SJCRH30 (cell line): ENCODE data around the gene ACTG1. TPM values are rescaled to one million over a fixed set of nuclear protein-coding genes. Genes with fewer than 3 reads are reported as not detected.

Source experiments
- DNase-seq, 2 experiments: peaks; one replicate each; pipeline ENCODE4 v3.0.0-alpha.2; 2015 to 2020
- H3K27ac ChIP-seq: fragments of 250-450 bp; sonication (Bioruptor Pico); 2 replicates; pipeline ENCODE4 v1.5.1; 2020; ENCODE audit warnings: mild to moderate bottlenecking, moderate library complexity
- H3K27me3 ChIP-seq: fragments of 250-450 bp; sonication (Bioruptor Pico); 2 replicates; pipeline ENCODE4 v1.5.1; 2020; ENCODE audit warnings: mild to moderate bottlenecking, moderate library complexity
- H3K36me3 ChIP-seq: fragments of 250-450 bp; sonication (Bioruptor Pico); 2 replicates; pipeline ENCODE4 v1.5.1; 2020; ENCODE audit warnings: mild to moderate bottlenecking, moderate library complexity
- H3K4me1 ChIP-seq: fragments of 250-450 bp; sonication (Bioruptor Pico); 2 replicates; pipeline ENCODE4 v1.5.1; 2020; ENCODE audit warnings: mild to moderate bottlenecking, moderate library complexity
- H3K4me3 ChIP-seq: fragments of 250-450 bp; sonication (Bioruptor Pico); 2 replicates; pipeline ENCODE4 v1.5.1; 2020; ENCODE audit warnings: mild to moderate bottlenecking, moderate library complexity
- H3K9me3 ChIP-seq: fragments of 250-450 bp; sonication (Bioruptor Pico); replicated peaks from 2 replicates; pipeline ENCODE4 v1.5.1; 2020; ENCODE audit warnings: mild to moderate bottlenecking, moderate library complexity
- total RNA-seq: library from RNA; depleted of rRNA; stranded (reverse); fragments of >200 nt; shearing (Covaris generic); gene quantifications from 2 replicates; pipeline ENCODE4 v1.2.3, GENCODE V29; 2014

Gene ACTG1
- total RNA-seq, 1 experiment from 2014 or later = 3,121 TPM

DNA sequence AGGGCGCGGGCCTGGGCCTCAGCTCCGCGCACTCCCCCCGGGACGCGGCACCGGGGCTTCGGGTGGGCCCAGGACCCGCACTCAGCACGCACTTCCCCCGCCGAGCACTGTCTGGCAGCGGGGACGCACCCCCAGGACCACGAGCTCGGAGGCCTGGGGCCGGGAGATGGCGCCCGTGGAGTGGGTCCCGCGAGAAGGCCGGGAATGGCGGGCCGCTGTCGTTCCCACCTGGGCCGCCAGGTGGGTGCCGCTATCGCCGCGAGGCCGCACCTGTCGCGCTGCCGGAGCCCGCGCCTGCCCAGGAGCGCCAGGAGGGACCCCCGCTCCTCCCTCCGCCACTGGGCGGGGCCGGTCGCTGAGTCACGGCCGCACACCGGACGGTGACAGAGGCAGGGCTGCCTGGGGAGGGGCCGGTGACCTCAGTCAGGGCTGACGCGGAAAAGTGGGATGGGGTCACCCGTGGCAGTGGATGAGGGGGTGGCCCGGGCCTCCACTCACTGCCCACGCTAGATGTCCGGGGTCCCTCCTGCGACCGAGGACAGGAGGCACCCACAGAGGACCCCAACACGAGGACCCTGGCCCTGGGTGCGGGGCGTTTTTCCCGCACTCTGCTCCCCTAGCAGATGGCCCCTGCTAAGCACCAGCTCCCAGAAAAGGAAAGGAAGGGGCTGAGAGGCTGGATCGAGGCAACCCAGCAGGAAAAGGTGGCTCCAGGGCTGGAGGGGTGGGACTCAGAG lies 6.9 kb upstream of the ACTG1 start:
- Histone ChIP-seq H3K4me3 (no peak overlapping the region), H3K36me3 (no peaks in the 10 kb centered on the region), H3K27me3 (peaks cover 9% of the 10 kb centered on the region; the same call in 1 of the 2 replicates), H3K4me1 (peaks cover 17% of the 10 kb centered on the region; the same call in 1 of the 2 replicates), H3K9me3 (no peaks in the 10 kb centered on the region), H3K27ac (no peak overlapping the region)
- DNase-seq = no peak

DNA sequence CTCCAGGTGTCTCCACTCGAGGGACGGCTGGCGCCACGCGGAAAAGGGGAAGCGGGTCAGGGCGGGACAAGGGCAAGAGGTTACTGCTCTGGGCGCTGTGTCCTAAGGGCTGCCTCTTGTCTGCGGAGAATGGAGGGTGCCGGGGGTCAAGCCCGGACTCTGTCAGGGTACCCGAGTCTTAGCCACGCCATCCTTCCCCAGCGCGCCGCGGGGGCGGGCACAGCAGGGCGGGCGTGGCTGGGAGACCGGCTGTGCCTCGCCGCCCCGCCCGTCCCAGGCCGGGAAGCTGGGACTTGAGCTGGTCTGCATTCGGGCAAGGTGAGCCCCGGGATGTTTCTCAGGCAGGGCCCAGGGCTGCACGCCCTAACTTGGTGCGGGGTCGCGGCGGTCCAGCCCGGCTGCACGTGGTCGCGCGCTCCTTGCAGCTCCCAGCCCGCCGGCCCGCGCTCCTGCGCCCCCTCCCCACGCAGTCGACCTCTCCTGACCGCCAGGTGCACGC lies 6.2 kb upstream of the ACTG1 start:
- H3K9me3 ChIP-seq = no peaks in the 10 kb centered on the region
- no peak overlapping the region for H3K27ac ChIP-seq
- peaks cover 17% of the 10 kb centered on the region; the same call in 1 of the 2 replicates for H3K4me1 ChIP-seq

DNA sequence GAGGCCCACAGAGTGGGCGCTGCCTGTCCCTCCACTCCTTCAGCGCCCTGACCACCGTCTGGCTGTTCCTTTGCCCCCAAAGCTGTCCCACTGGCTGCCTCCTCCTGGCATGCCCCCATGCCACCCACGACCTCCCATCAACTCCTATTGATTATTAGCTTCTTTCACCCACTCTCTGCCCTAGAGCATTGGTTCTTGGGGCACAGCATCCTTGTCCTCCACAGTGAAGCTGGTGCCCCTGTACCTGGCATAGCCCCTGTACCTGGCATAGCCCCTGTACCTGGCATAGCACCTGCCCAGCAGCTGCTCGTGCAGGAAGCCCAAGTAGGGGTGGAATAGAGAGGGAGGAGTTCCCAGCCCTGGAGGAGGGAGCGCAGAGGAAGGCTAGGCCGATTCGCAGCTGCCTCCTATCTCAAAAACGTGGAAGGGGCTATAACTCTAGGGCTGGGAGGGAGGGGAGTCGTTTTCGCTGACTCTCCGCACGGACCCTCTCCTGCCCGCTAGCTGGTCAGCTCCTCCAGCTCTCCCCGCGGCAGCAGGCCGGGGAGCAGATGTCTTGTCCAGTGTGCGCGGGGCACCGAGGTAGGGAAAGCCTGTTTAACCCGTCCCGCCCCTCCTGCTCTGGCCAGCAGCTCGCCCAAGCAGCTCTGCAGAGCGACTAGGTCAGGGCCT lies 5.7 kb upstream of the ACTG1 start:
- Histone ChIP-seq H3K36me3 (no peaks in the 10 kb centered on the region), H3K4me1 (peaks cover 17% of the 10 kb centered on the region; the same call in 1 of the 2 replicates), H3K4me3 (no peak overlapping the region), H3K9me3 (no peaks in the 10 kb centered on the region), H3K27me3 (peaks cover under 1% of the 10 kb centered on the region; the same call in 1 of the 2 replicates), H3K27ac (no peak overlapping the region)
- peak in 1 of 2 experiments; percentile 13 for DNase-seq

More for the DNA sequence above, 6.2 kb upstream of the ACTG1 start:
- no peak overlapping the region for H3K4me3 ChIP-seq
- no peak for DNase-seq
- H3K36me3 ChIP-seq = no peaks in the 10 kb centered on the region
- peaks cover 5% of the 10 kb centered on the region; the same call in 1 of the 2 replicates for H3K27me3 ChIP-seq

DNA sequence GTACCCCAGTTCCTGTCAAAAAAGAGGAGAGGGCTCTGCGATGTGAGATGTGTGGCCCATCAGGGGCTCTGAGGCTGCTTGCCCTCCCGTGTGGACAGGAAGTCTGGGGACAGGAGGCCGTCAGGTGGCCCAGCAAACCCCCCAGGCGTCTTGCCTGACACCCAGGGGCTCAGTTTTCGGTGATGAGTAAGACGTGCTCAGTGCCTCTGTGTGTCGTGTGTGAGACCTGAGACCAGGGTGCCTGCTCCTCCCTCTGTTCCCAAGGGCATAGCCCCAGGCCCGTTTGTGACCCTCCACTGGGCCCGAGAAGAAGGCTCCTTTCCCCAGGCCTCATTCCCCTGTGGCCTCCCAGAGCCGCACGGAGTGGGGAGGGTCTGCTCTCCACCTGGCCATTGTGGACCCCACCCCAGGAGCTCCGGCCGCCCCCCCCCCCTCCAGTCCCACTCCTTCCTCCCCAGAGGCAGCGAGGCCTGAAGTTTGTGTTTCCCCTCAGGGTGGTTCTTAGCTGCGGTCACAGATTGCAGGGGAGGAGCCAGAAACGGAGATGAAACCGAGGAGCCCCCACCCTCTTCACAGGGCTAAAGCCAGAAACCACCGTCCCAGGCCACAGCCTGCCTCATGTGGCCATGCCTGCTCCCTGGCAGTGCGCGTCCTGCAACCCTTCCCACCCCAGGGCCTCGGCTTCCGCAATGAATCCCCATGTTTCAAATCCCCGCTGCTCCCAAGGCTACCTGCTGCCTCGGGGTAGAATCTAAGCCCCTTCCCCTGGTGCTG lies 4.9 kb upstream of the ACTG1 start:
- H3K27ac ChIP-seq = no peak overlapping the region
- H3K4me3 ChIP-seq = no peak overlapping the region
- peak; percentile 60 to 75 for DNase-seq
- no peaks in the 10 kb centered on the region for H3K36me3 ChIP-seq
- H3K4me1 ChIP-seq = peaks cover 17% of the 10 kb centered on the region; the same call in 1 of the 2 replicates
- no peaks in the 10 kb centered on the region for H3K27me3 ChIP-seq
- no peaks in the 10 kb centered on the region for H3K9me3 ChIP-seq

DNA sequence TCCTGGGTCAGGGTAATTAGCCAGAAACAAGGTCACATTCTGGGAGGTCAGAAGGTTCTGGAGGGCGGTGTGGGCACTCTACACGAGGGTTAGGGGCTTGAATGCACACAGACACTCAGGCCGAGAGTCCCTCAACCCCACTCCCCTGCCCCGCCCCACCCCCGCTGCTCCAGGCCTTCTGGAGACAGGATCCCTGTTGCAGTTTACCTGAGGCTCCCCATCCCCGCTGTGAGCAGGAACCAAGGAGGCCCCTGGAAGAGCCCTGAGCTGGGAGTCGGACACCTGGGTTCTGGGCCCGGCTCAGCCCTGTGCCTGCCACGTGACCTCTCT lies 4.4 kb upstream of the ACTG1 start:
- H3K4me3 ChIP-seq = no peak overlapping the region
- peaks cover 3% of the 10 kb centered on the region for H3K36me3 ChIP-seq
- peaks cover 17% of the 10 kb centered on the region; the same call in 1 of the 2 replicates for H3K4me1 ChIP-seq
- no peak for DNase-seq
- H3K9me3 ChIP-seq = no peaks in the 10 kb centered on the region
- no peaks in the 10 kb centered on the region for H3K27me3 ChIP-seq
- no peak overlapping the region for H3K27ac ChIP-seq

DNA sequence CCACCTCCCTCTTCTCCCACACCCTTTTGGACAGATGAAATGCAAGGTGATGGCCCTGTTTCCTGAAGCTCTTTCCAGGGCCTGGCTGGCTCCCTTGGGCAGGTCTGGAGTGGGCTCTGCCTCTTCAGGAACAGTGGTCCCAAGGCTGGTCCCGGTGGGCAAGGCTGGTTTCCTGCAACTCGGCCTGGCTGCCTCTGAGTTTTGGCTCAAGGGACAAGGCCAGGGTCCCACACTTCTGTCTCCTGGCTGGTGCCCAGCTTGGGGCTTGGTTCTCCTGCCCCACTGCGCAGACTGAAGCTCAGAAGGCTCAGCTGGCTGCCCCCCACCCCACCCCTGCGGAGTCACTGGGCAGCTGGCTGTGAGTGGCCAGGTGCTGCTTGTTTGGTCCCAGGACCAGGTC lies 3.8 kb upstream of the ACTG1 start:
- H3K27me3 ChIP-seq = no peaks in the 10 kb centered on the region
- no peak overlapping the region for H3K27ac ChIP-seq
- H3K4me1 ChIP-seq = peaks cover 17% of the 10 kb centered on the region; the same call in 1 of the 2 replicates
- peaks cover 8% of the 10 kb centered on the region for H3K36me3 ChIP-seq
- no peaks in the 10 kb centered on the region for H3K9me3 ChIP-seq
- no peak for DNase-seq
- H3K4me3 ChIP-seq = no peak overlapping the region

DNA sequence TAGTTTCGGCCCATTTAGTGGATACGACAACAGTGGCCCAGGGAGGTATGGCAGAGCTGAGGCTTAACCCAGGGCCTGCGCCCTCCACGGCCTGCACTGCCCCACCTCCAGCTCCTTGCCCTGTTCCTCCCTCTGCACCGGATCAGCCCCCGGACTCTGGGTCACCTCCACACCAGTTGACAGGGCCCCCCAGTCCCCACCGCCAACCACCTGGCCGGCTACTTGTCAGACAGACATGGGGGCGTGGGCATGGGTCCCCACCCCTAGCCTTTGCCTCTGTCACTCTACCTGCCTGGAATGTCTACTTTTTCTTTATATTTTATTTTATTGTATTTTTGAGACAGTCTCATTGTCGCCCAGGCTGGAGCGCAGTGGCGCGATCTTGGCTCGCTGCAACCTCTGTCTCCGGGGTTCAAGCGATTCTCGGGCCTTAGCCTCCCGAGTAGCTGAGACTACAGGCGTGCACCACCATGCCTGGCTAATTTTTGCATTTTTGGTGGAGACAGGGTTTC lies 3.0 kb upstream of the ACTG1 start:
- H3K4me3 ChIP-seq = peak overlapping the region; percentile 81
- no peak overlapping the region; the same call in 1 of the 2 replicates for H3K27ac ChIP-seq
- H3K27me3 ChIP-seq = no peaks in the 10 kb centered on the region
- no peaks in the 10 kb centered on the region for H3K9me3 ChIP-seq
- H3K36me3 ChIP-seq = peaks cover 17% of the 10 kb centered on the region
- no peak for DNase-seq
- H3K4me1 ChIP-seq = peaks cover 17% of the 10 kb centered on the region; the same call in 1 of the 2 replicates

DNA sequence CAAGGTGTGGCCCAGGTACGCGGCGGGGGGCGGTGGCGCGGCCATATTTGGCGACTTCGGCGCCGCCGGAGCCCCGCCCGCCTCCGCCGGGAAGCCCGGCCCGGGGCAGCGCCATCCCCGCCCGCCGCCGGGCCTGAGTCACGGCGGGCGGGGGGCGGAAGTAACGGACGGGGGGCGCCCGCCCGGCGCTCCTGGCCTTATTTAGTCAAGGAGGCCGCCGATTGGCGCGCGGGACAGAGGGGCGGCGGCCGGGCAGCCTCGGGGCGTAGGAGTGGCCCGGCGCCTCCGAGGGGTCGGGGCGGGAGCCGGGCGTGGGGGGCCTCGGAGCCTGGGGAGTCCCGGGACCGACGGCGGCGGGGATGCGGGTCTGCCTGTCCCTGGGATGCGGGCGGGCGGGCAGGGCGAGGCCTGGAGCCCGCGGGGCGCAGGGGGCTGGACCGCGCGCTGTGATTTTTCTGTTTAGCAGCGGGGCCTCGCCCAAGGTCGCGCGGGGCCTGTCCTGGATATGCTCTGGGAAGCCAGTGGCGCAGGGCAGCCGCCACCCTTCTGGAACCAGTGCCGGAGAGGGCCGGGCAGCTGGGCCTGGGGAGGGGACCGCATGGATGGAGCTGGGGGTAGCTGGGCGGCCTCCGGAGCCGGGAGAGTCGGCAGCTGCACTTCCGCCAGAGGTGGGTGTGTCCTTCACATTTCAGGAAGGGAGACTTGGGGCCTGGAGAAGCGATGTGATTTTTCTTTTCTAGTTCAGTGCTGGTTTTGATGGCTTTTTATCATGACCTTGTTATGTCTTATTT lies 2.3 kb upstream of the ACTG1 start:
- H3K4me3 ChIP-seq = peak overlapping the region; percentile 81
- H3K27me3 ChIP-seq = no peaks in the 10 kb centered on the region
- H3K27ac ChIP-seq = peak overlapping the region; percentile 60
- peaks cover 21% of the 10 kb centered on the region for H3K4me1 ChIP-seq
- DNase-seq = peak; percentile 92
- no peaks in the 10 kb centered on the region for H3K9me3 ChIP-seq
- H3K36me3 ChIP-seq = peaks cover 23% of the 10 kb centered on the region

DNA sequence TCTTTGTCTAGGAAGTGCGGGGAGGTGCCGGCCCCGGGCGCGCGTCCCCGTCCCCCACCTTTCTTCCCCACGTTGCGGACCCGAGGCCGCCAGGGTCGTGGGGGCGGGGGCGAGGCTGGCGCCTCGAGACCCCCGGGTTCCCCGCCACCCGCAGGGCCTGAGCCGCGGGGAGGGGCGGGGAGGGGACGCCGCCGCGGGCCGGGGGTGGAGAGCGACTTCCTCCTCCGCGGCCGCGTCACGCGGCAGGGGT lies 1.8 kb upstream of the ACTG1 start:
- H3K36me3 ChIP-seq = peaks cover 29% of the 10 kb centered on the region
- DNase-seq = no peak
- peak overlapping the region; percentile 81 for H3K4me3 ChIP-seq
- peak overlapping the region; percentile 56 for H3K27ac ChIP-seq
- peaks cover 27% of the 10 kb centered on the region for H3K4me1 ChIP-seq
- H3K9me3 ChIP-seq = no peaks in the 10 kb centered on the region
- H3K27me3 ChIP-seq = no peaks in the 10 kb centered on the region

DNA sequence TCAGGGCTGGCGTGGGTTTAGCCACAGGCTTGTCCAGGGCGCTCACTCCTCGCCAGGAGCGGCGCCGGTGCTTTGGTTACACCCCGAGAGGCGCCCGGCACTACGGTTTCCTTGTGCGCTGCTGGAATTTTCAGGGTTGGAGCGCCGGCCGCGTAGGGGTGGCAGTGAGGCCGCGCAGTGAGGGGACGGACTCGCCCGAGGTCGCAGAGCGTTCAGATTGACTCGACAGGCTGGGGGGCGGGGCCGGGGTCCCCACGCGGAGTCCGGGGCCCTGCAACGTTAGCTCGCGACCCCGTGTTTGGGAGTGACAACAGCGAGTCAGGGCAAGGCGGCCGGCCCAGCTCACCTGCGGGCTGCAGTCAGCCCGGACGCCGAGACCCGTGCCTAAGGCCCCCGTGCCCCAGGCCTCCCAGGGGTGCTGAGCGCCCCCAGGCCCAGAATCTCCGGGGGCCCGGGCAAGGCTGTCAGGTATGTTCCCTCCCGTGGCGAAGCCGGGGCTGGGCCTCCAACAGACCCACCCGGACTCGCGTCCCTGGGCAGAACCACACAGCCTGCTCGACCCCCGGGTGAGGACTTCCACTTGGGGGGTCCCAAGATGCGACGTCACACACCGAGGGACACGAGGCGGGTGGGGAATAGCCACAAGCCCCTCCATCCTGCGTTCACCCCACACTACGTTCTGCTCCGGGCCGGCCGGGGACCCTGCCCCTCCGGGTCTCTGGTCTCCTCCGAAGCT lies 1.3 kb upstream of the ACTG1 start:
- Histone ChIP-seq H3K4me1 (peaks cover 28% of the 10 kb centered on the region), H3K36me3 (peaks cover 34% of the 10 kb centered on the region), H3K9me3 (no peaks in the 10 kb centered on the region), H3K27me3 (no peaks in the 10 kb centered on the region), H3K27ac (peak overlapping the region; percentile 56), H3K4me3 (peak overlapping the region; percentile 81)
- DNase-seq = peak; percentile 91 to 94

DNA sequence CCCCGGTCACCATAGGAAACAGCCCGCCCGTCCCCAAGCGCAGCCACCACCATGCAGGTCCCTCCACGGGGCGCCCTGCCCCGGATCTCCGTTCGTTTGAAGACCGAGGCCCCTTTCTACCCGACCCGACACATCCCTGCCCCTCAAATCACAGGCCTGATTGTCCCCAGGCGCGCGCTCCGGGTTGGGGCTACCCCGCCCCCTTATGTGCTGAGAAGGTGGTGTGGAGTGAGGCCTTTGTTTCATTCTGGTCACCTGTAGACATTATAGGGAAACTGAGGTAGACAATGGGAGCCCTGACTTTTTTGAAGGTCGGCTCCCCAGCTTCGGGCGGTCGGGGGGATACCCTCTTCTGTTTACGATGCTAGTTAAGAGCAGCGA lies 763 bp upstream of the ACTG1 start:
- H3K9me3 ChIP-seq = no peaks in the 10 kb centered on the region
- DNase-seq = peak; percentile 91 to 92
- H3K27ac ChIP-seq = peak overlapping the region; percentile 56
- H3K36me3 ChIP-seq = peaks cover 39% of the 10 kb centered on the region
- H3K27me3 ChIP-seq = no peaks in the 10 kb centered on the region
- peaks cover 28% of the 10 kb centered on the region for H3K4me1 ChIP-seq
- peak overlapping the region; percentile 81 for H3K4me3 ChIP-seq

DNA sequence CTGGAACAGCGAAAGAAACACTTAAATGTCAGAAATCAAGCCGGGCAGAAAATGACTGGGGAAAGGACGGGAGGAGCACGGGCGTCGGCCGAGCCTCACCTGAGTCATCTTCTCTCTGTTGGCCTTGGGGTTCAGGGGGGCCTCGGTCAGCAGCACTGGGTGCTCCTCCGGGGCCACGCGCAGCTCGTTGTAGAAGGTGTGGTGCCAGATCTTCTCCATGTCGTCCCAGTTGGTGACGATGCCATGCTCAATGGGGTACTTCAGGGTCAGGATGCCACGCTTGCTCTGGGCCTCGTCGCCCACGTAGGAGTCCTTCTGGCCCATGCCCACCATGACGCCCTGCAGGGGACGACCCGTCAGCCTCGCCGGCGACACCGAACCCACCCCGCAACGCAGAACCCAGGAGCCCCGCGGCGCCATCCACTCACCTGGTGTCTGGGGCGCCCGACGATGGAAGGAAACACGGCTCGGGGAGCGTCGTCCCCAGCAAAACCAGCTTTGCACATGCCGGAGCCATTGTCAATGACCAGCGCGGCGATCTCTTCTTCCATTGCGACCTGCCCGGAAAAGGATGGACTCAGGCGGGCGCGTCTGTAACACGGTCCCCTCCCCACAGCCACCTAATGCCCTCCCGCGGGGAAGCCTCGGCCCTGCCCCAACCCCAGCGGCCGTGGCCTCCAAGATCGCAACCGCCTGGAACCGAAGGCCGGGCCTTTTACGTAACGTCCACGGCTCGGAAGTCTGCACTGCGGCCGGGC lies 616 bp downstream of the ACTG1 start:
- Histone ChIP-seq H3K9me3 (no peaks in the 10 kb centered on the region), H3K4me3 (peak overlapping the region; percentile 81), H3K27ac (peak overlapping the region; percentile 32; the same call in 1 of the 2 replicates), H3K36me3 (peaks cover 43% of the 10 kb centered on the region), H3K27me3 (no peaks in the 10 kb centered on the region), H3K4me1 (peaks cover 20% of the 10 kb centered on the region)
- no peak for DNase-seq

DNA sequence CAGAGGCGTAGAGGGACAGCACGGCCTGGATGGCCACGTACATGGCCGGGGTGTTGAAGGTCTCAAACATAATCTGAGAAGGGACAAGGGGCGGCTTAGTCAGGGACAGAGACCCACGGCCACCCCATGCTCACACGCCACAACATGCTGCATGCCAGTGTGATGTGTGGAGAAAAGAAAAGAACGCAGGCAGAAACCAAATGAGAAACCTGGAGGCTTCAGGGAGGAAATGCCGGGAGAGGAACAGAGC lies 1.1 kb downstream of the ACTG1 start:
- no peak overlapping the region for H3K27ac ChIP-seq

More for the DNA sequence above, 1.1 kb downstream of the ACTG1 start:
- DNase-seq = no peak
- Histone ChIP-seq H3K4me3 (peak overlapping the region; percentile 81), H3K36me3 (peaks cover 43% of the 10 kb centered on the region), H3K9me3 (no peaks in the 10 kb centered on the region), H3K4me1 (peaks cover 19% of the 10 kb centered on the region), H3K27me3 (no peaks in the 10 kb centered on the region)
